HCT116 (cell line): ENCODE data around the gene GRM4. TPM values are rescaled to one million over a fixed set of nuclear protein-coding genes. Genes with fewer than 3 reads are reported as not detected.

Experiments
- ATAC-seq: fragments of 200-7000 bp; cut with Tn5 transposase; 2 replicates; pipeline ENCODE4 v1.9.1; 2020; ENCODE audit warnings: mild to moderate bottlenecking, moderate library complexity
- BruUV-seq: library from RNA; stranded (reverse); fragments of 400-500 nt; replicated peaks from 2 replicates; lab custom pipeline; 2021; lab: Mats Ljungman, UMichigan
- CTCF ChIA-PET: fragments of 300-600 bp; sonication (Branson Sonifier 250); formaldehyde crosslinking; loops from one replicate; lab custom pipeline; 2021; ENCODE audit warnings: antibody characterized with exemption; lab: Charles Lee
- POLR2A ChIA-PET: fragments of 300-600, 350-600 bp; sonication (Branson Sonifier 250); formaldehyde crosslinking; loops from one replicate; lab custom pipeline; 2021; ENCODE audit warnings: antibody characterized with exemption; lab: Charles Lee
- RAD21 ChIA-PET, 2 experiments: fragments of 300-600 bp; sonication (Branson Sonifier 250); formaldehyde crosslinking; loops; one replicate each; lab custom pipeline; 2023; ENCODE audit warnings: low total read pairs in 2 of 2; ENCODE audit not compliant: uncharacterized antibody in 2 of 2, unreplicated experiment in 2 of 2, low non-redundant PET in 1 of 2; lab: Charles Lee
- DNase-seq: peaks from one replicate; pipeline ENCODE4 v3.0.0-alpha.2; 2010; ENCODE audit warnings: low read depth, low spot score
- H2AFZ ChIP-seq: fragments of 200-600 bp; shearing (Covaris generic), sonication (generic); 2 replicates; pipeline ENCODE4 v1.6.1; 2017; ENCODE audit warnings: low read depth, mixed run types, mixed read lengths, antibody characterized with exemption, low read length; ENCODE audit not compliant: poor library complexity, severe bottlenecking
- H3K27ac ChIP-seq: 2 replicates; pipeline ENCODE4 v1.5.1; 2012; ENCODE audit warnings: low read depth, low read length
- H3K27me3 ChIP-seq: fragments of 200-600 bp; sonication (generic); 2 replicates; pipeline ENCODE4 v1.6.1; 2016; ENCODE audit warnings: mixed run types, low read length, mixed read lengths; ENCODE audit not compliant: insufficient read depth
- H3K36me3 ChIP-seq, 2 experiments: fragments of 200-500 bp in 1 of 2; fragments of 200-600 bp in 1 of 2; sonication (Bioruptor generic) in 1 of 2; sonication (generic) in 1 of 2; 2 replicates each; pipeline versions ENCODE4 v1.5.1 to v1.6.1; 2014 to 2016; ENCODE audit warnings: low read length in 2 of 2, inconsistent platforms in 1 of 2, mixed read lengths in 1 of 2, mixed run types in 1 of 2; ENCODE audit not compliant: insufficient read depth in 2 of 2, control insufficient read depth in 1 of 2
- H3K4me1 ChIP-seq, 2 experiments: fragments of 200-600 bp in 1 of 2; sonication (generic) in 1 of 2; 2 replicates each; pipeline versions ENCODE4 v1.5.1 to v1.6.1; 2012 to 2017; ENCODE audit warnings: low read length in 2 of 2, inconsistent platforms in 1 of 2, mild to moderate bottlenecking in 1 of 2, mixed read lengths in 1 of 2, mixed run types in 1 of 2, moderate library complexity in 1 of 2; ENCODE audit not compliant: insufficient read depth in 2 of 2, control insufficient read depth in 1 of 2
- H3K4me2 ChIP-seq: fragments of 200-600 bp; sonication (generic); 2 replicates; pipeline ENCODE4 v1.6.1; 2017; ENCODE audit warnings: mixed run types, low read length, mixed read lengths
- H3K4me3 ChIP-seq, 2 experiments: fragments of 200-600 bp in 1 of 2; sonication (generic) in 1 of 2; replicated peaks in 1 of 2; 2 replicates each; pipeline ENCODE4 v1.5.1; 2011 to 2016; ENCODE audit warnings: low read length in 2 of 2, control low read depth in 1 of 2, low read depth in 1 of 2, mild to moderate bottlenecking in 1 of 2, mixed read lengths in 1 of 2, mixed run types in 1 of 2
- H3K79me2 ChIP-seq: fragments of 200-600 bp; sonication (generic); 2 replicates; pipeline ENCODE4 v1.6.1; 2017; ENCODE audit warnings: mild to moderate bottlenecking, mixed run types, low read length, moderate library complexity, mixed read lengths; ENCODE audit not compliant: insufficient read depth
- H3K9ac ChIP-seq: fragments of 200-600 bp; sonication (generic); 2 replicates; pipeline ENCODE4 v1.6.1; 2016; ENCODE audit warnings: low read length, mixed read lengths
- H3K9me2 ChIP-seq: fragments of 200-600 bp; sonication (generic), shearing (Covaris generic); 2 replicates; pipeline ENCODE4 v1.6.1; 2017; ENCODE audit warnings: mixed run types, mild to moderate bottlenecking, moderate library complexity; ENCODE audit not compliant: insufficient read depth
- H3K9me3 ChIP-seq, 2 experiments: fragments of 200-500 bp in 1 of 2; fragments of 200-600 bp in 1 of 2; sonication (Bioruptor generic) in 1 of 2; sonication (generic) in 1 of 2; 2 replicates each; pipeline ENCODE4 v1.6.1; 2014 to 2017; ENCODE audit warnings: low read length in 2 of 2, mixed read lengths in 2 of 2, inconsistent platforms in 1 of 2, low read depth in 1 of 2, mild to moderate bottlenecking in 1 of 2, mixed run types in 1 of 2, moderate library complexity in 1 of 2; ENCODE audit not compliant: control insufficient read depth in 1 of 2, insufficient read depth in 1 of 2
- H4K20me1 ChIP-seq: fragments of 200-600 bp; sonication (generic), shearing (Covaris generic); 2 replicates; pipeline ENCODE4 v1.6.1; 2017; ENCODE audit warnings: mixed run types, mild to moderate bottlenecking, moderate library complexity; ENCODE audit not compliant: insufficient read depth
- CBX3 ChIP-seq: IDR thresholded peaks from 2 replicates; pipeline ENCODE4 v1.6.1; 2012; ENCODE audit warnings: low read depth
- EGR1 ChIP-seq: IDR thresholded peaks from 2 replicates; pipeline ENCODE4 v1.6.1; 2012; ENCODE audit warnings: low read depth
- ELF1 ChIP-seq: IDR thresholded peaks from 2 replicates; pipeline ENCODE4 v1.6.1; 2012; ENCODE audit warnings: low read depth, borderline replicate concordance
- EZH2 ChIP-seq: fragments of 200-600 bp; sonication (generic); IDR thresholded peaks from 2 replicates; pipeline ENCODE4 v1.6.1; 2017; ENCODE audit warnings: antibody characterized with exemption, mixed run types
- FOSL1 ChIP-seq: IDR thresholded peaks from 2 replicates; pipeline ENCODE4 v1.6.1; 2012; ENCODE audit warnings: low read depth
- JUND ChIP-seq: IDR thresholded peaks from 2 replicates; pipeline ENCODE4 v1.6.1; 2012
- POLR2AphosphoS5 ChIP-seq: IDR thresholded peaks from 2 replicates; pipeline ENCODE4 v1.6.1; 2011; ENCODE audit warnings: mild to moderate bottlenecking, low read depth, low read length, moderate library complexity
- RAD21 ChIP-seq: IDR thresholded peaks from 2 replicates; pipeline ENCODE4 v1.6.1; 2012; ENCODE audit warnings: low read depth, mild to moderate bottlenecking
- SIN3A ChIP-seq: IDR thresholded peaks from 2 replicates; pipeline ENCODE4 v1.6.1; 2012; ENCODE audit warnings: low read depth
- SP1 ChIP-seq: IDR thresholded peaks from 2 replicates; pipeline ENCODE4 v1.6.1; 2012; ENCODE audit warnings: low read depth
- SRF ChIP-seq: IDR thresholded peaks from 2 replicates; pipeline ENCODE4 v1.6.1; 2012; ENCODE audit warnings: low read depth
- TCF7L2 ChIP-seq: IDR thresholded peaks from 2 replicates; pipeline ENCODE4 v1.7.0; 2011; ENCODE audit warnings: borderline replicate concordance, inconsistent platforms; ENCODE audit not compliant: insufficient read depth, insufficient read length; ENCODE audit errors: extremely low read depth
- ZFX ChIP-seq: fragments of 450-650 bp; IDR thresholded peaks from 2 replicates; pipeline ENCODE4 v1.6.1; 2017
- ZNF274 ChIP-seq: fragments of 200-500 bp; sonication (Bioruptor generic); IDR thresholded peaks from 2 replicates; pipeline ENCODE4 v1.6.1; 2014; ENCODE audit warnings: mild to moderate bottlenecking, low read depth, low read length, inconsistent platforms
- intact Hi-C: fragments of 100-400 bp; cut with micrococcal nuclease; formaldehyde crosslinking; loops from 2 replicates; pipeline ENCODE4 v1.10.0; 2022
- total RNA-seq: library from RNA; stranded (reverse); gene quantifications from one replicate; pipeline ENCODE4 v1.2.1, GENCODE V29; 2021; ENCODE audit not compliant: unreplicated experiment
- TF ChIP-seq, protein P1 (sequence below), 3 experiments: fragments of 200-600 bp in 1 of 3; sonication (generic) in 1 of 3; IDR thresholded peaks in 2 of 3; conservative IDR thresholded peaks in 1 of 3; 2 replicates each; pipeline ENCODE4 v1.5.1; 2012 to 2017; ENCODE audit warnings: low read depth in 2 of 3, low read length in 2 of 3, antibody characterized with exemption in 1 of 3, borderline replicate concordance in 1 of 3, control low read depth in 1 of 3, mild to moderate bottlenecking in 1 of 3, mixed read lengths in 1 of 3, mixed run types in 1 of 3, moderate library complexity in 1 of 3; ENCODE audit not compliant: insufficient read depth in 1 of 3
- TF ChIP-seq, protein P2 (sequence below): IDR thresholded peaks from 2 replicates; pipeline ENCODE4 v1.6.1; 2011; ENCODE audit warnings: mild to moderate bottlenecking, low read length, moderate library complexity; ENCODE audit not compliant: insufficient replicate concordance; ENCODE audit errors: extremely low read depth
- TF ChIP-seq, protein P3 (sequence below): IDR thresholded peaks from 2 replicates; pipeline ENCODE4 v1.6.1; 2012
- TF ChIP-seq, protein P4 (sequence below): IDR thresholded peaks from 2 replicates; pipeline ENCODE4 v1.6.1; 2012; ENCODE audit warnings: low read depth
- TF ChIP-seq, protein P5 (sequence below): IDR thresholded peaks from 2 replicates; pipeline ENCODE4 v1.6.1; 2012

GRM4 gene
- total RNA-seq, 1 experiment from 2014 or later, result 2.6 TPM

DNA sequence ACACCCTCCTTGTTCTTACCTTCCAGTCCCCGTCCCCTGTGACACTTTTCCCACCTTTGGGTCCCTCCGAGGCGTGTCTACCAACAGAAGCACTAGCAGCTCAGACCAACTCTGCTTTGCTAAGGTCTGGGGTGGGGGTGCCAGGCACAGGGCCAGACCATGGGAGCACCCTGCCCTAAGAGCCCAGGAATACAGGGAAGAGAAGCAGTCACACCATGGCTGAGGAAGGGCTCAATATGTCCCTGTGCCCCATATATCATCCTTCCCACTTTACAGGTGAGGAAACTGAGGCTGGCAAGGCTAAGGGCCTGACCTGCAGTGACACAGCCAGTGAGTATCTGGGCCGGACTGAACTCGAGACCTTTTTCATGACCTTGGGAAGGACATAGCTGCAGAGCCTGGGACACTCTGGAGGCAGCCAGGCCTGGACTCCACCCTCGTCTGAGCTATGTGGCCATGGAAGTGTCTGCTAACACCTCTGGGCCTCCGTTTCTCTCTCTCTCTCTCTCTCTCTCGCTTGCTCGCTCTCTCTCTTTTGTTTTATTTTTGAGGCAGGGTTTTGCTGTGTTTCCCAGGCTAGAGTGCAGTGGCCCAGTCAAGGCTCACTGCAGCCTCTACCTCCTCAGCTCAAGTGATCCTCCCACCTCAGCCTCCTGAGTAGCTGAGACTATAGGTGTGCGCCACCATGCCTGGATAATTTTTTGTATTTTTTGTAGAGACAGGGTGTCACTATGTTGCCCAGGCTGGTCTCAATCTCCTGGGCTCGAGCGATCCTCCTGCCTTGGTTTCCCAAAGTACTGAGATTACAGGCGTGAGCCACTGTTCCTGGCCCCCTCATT, 156.7 kb downstream of the GRM4 start:
- Histone ChIP-seq H3K4me3 (no peak overlapping the region), H3K79me2 (no peaks in the 10 kb centered on the region), H3K4me1 (peaks cover 3 to 11% of the 10 kb centered on the region in 2 experiments; a peak in 3 of 4 replicates), H4K20me1 (no peaks in the 10 kb centered on the region), H3K9ac (no peak overlapping the region), H3K9me3 (no peaks in the 10 kb centered on the region), H3K4me2 (no peak overlapping the region), H2AFZ (no peak overlapping the region), H3K36me3 (no peaks in the 10 kb centered on the region), H3K9me2 (no peaks in the 10 kb centered on the region), H3K27ac (no peak overlapping the region), H3K27me3 (no peaks in the 10 kb centered on the region)
- RAD21 ChIA-PET, result no interaction called here
- intact Hi-C loops, result no loop called here
- ATAC-seq (no peak), DNase-seq (no peak)
- CTCF ChIA-PET, result no interaction called here
- BruUV-seq, result no TSS peak
- TF ChIP-seq, protein P1, sequence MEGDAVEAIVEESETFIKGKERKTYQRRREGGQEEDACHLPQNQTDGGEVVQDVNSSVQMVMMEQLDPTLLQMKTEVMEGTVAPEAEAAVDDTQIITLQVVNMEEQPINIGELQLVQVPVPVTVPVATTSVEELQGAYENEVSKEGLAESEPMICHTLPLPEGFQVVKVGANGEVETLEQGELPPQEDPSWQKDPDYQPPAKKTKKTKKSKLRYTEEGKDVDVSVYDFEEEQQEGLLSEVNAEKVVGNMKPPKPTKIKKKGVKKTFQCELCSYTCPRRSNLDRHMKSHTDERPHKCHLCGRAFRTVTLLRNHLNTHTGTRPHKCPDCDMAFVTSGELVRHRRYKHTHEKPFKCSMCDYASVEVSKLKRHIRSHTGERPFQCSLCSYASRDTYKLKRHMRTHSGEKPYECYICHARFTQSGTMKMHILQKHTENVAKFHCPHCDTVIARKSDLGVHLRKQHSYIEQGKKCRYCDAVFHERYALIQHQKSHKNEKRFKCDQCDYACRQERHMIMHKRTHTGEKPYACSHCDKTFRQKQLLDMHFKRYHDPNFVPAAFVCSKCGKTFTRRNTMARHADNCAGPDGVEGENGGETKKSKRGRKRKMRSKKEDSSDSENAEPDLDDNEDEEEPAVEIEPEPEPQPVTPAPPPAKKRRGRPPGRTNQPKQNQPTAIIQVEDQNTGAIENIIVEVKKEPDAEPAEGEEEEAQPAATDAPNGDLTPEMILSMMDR (IDR thresholded peaks at IDR 0.05 in 2 of 3, conservative IDR thresholded peaks at IDR 0.05 in 1 of 3; ENCODE audit: borderline replicate concordance in 1 of 3, insufficient read depth in 1 of 3, low read depth in 2 of 3, low read length in 2 of 3), result no peak
- no peak for TF ChIP-seq CBX3
- TF ChIP-seq ZFX, result no peak
- TF ChIP-seq SRF, result no peak
- no peak for TF ChIP-seq JUND
- TF ChIP-seq, protein P2, sequence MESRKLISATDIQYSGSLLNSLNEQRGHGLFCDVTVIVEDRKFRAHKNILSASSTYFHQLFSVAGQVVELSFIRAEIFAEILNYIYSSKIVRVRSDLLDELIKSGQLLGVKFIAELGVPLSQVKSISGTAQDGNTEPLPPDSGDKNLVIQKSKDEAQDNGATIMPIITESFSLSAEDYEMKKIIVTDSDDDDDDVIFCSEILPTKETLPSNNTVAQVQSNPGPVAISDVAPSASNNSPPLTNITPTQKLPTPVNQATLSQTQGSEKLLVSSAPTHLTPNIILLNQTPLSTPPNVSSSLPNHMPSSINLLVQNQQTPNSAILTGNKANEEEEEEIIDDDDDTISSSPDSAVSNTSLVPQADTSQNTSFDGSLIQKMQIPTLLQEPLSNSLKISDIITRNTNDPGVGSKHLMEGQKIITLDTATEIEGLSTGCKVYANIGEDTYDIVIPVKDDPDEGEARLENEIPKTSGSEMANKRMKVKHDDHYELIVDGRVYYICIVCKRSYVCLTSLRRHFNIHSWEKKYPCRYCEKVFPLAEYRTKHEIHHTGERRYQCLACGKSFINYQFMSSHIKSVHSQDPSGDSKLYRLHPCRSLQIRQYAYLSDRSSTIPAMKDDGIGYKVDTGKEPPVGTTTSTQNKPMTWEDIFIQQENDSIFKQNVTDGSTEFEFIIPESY, result no peak
- TF ChIP-seq SIN3A, result no peak
- no peak for TF ChIP-seq POLR2AphosphoS5
- no peak for TF ChIP-seq EGR1
- TF ChIP-seq RAD21, result no peak
- TF ChIP-seq, protein P3, sequence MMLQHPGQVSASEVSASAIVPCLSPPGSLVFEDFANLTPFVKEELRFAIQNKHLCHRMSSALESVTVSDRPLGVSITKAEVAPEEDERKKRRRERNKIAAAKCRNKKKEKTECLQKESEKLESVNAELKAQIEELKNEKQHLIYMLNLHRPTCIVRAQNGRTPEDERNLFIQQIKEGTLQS, result no peak
- no peak for TF ChIP-seq TCF7L2
- no peak for TF ChIP-seq FOSL1
- TF ChIP-seq, protein P4, sequence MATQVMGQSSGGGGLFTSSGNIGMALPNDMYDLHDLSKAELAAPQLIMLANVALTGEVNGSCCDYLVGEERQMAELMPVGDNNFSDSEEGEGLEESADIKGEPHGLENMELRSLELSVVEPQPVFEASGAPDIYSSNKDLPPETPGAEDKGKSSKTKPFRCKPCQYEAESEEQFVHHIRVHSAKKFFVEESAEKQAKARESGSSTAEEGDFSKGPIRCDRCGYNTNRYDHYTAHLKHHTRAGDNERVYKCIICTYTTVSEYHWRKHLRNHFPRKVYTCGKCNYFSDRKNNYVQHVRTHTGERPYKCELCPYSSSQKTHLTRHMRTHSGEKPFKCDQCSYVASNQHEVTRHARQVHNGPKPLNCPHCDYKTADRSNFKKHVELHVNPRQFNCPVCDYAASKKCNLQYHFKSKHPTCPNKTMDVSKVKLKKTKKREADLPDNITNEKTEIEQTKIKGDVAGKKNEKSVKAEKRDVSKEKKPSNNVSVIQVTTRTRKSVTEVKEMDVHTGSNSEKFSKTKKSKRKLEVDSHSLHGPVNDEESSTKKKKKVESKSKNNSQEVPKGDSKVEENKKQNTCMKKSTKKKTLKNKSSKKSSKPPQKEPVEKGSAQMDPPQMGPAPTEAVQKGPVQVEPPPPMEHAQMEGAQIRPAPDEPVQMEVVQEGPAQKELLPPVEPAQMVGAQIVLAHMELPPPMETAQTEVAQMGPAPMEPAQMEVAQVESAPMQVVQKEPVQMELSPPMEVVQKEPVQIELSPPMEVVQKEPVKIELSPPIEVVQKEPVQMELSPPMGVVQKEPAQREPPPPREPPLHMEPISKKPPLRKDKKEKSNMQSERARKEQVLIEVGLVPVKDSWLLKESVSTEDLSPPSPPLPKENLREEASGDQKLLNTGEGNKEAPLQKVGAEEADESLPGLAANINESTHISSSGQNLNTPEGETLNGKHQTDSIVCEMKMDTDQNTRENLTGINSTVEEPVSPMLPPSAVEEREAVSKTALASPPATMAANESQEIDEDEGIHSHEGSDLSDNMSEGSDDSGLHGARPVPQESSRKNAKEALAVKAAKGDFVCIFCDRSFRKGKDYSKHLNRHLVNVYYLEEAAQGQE, result no peak
- TF ChIP-seq ZNF274, result no peak
- TF ChIP-seq, protein P5, sequence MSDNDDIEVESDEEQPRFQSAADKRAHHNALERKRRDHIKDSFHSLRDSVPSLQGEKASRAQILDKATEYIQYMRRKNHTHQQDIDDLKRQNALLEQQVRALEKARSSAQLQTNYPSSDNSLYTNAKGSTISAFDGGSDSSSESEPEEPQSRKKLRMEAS, result no peak
- TF ChIP-seq ELF1, result no peak
- TF ChIP-seq EZH2, result no peak
- no peak for TF ChIP-seq SP1
- POLR2A ChIA-PET, result interaction anchor here (0.6 kb wide), 1 partner anchor 1290 kb away, joined by 5 read pairs; no protein-coding TSS in a partner anchor
